Adrenal gland (tissue), 12 donors: ENCODE results near the gene OAT. TPM values are rescaled to one million over a fixed set of nuclear protein-coding genes. Genes with fewer than 3 reads are reported as not detected.
A peak's percentile ranks its signal among the peaks of the same experiment; 100 is the strongest.

Experiments used
- DNase-seq, 7 donors: peaks; one replicate each; pipeline ENCODE4 v3.0.0-alpha.2; 2019 to 2020
- H3K27ac ChIP-seq, 5 donors: fragments of 200-600 bp; sonication (generic) in 4 of 5; 1 replicate in 3 of 5; 2 replicates in 2 of 5; pipeline versions ENCODE4 v1.5.1 to v1.8.0; 2016 to 2020; ENCODE audit warnings: mild to moderate bottlenecking in 1 of 5
- H3K27me3 ChIP-seq: fragments of 200-600 bp; 2 replicates; pipeline ENCODE4 v1.8.0; 2021
- H3K36me3 ChIP-seq, 2 donors: fragments of 200-600 bp; replicated peaks in 1 of 2; 1 replicate in 1 of 2; 2 replicates in 1 of 2; pipeline versions ENCODE4 v1.5.1 to v1.8.0; 2018 to 2022
- H3K4me1 ChIP-seq, 2 donors: fragments of 200-600 bp; replicated peaks in 1 of 2; 1 replicate in 1 of 2; 2 replicates in 1 of 2; pipeline versions ENCODE4 v1.5.1 to v1.8.0; 2018 to 2021
- H3K4me3 ChIP-seq, 4 donors: fragments of 200-600 bp; sonication (generic) in 3 of 4; one replicate each; pipeline ENCODE4 v1.5.1; 2016 to 2018
- H3K9me3 ChIP-seq, 3 donors: fragments of 200-600 bp; sonication (generic) in 1 of 3; replicated peaks in 1 of 3; 1 replicate in 2 of 3; 2 replicates in 1 of 3; pipeline versions ENCODE4 v1.5.1 to v1.8.0; 2016 to 2021
- POLR2A ChIP-seq, 2 donors: fragments of 450-650 bp; IDR thresholded peaks; one replicate each; pipeline ENCODE4 v1.6.1; 2017; ENCODE audit warnings: antibody characterized with exemption in 2 of 2, mild to moderate bottlenecking in 2 of 2, moderate library complexity in 1 of 2
- WGBS, 4 donors: extraction: QIAGEN DNeasy Blood & Tissue Kit in 2 of 4; methylation state at CpG; one replicate each; pipeline versions ENCODE4 v1.1.5 to v1.1.7; 2013 to 2017; 5-methylcytosine and 5-hydroxymethylcytosine counted together
- intact Hi-C, 2 donors: fragments of 100-400 bp; cut with DNase I; formaldehyde crosslinking; loops; one replicate each; pipeline versions ENCODE4 v1.14.1 to v1.15.0; 2022 to 2023
- polyA plus RNA-seq, 3 donors: library from polyadenylated mRNA; stranded (reverse); fragments of 200-250 nt in 2 of 3; fragments of 350-450 nt in 1 of 3; fragmentation: Illumina TruSeq in 1 of 3; extraction: RNeasy Lipid Tissue Mini Kit (QIAGEN cat#74804) in 1 of 3; gene quantifications; one replicate each; pipeline ENCODE4 v1.2.3, GENCODE V29; 2013 to 2014
- total RNA-seq, 9 donors: library from RNA; depleted of rRNA in 4 of 9; stranded (reverse); fragments of >200 nt in 4 of 9; fragments of 120-200 nt in 1 of 9; fragmentation: NEBNext Ultra II Directional in 1 of 9; extraction: Animal tissue kit (Norgen Biotek cat#: 25700) in 1 of 9; gene quantifications; one replicate each; pipeline versions ENCODE4 v1.1.0 to v1.2.4, GENCODE V29; 2013 to 2023
- TF ChIP-seq, protein P1 (sequence below), 6 experiments: fragments of 450-650 bp in 4 of 6; fragments of 200-600 bp in 2 of 6; sonication (generic) in 1 of 6; IDR thresholded peaks; 1 replicate in 5 of 6; 2 replicates in 1 of 6; pipeline versions ENCODE4 v1.5.1 to v1.8.0; 2016 to 2021; ENCODE audit warnings: antibody characterized with exemption in 6 of 6, mild to moderate bottlenecking in 2 of 6, moderate library complexity in 1 of 6
- donor health status: healthy with polysubstance abuse.
- donor health status: Bipolar disorder and iron deficiency.
- donor health status: DM: yes; HTN: yes; CAD: no.
- donor health status: DM: no; HTN: no; CAD: no.
- donor health status: DM: no; HTN: no; CAD: no.
- donor health status: DM: yes; HTN: yes; CAD: no.

Gene OAT
- total and polyA plus RNA-seq, 12 donors = 39.7 to 244 (median 159) TPM

DNA sequence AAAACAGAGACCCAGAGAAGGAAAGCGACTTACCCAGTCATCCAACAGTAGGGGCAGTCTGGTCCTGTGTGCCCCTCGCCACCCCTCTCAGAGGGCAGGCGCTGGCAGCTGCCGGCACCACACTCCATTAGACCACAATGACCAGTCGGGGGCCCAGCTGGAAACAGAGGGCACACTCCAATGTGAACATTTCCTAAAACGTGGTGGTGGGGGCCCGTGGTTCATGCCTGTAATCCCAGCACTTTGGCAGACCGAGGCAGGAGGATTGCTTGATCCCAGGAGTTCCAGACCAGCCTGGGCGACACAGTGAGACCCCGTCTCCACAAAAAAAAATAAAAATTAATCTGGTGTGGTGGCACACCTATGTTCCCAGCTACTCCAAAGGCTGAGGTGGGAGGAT lies 912 bp upstream of the OAT start:
- H3K4me3 ChIP-seq = no peak overlapping the region
- intact Hi-C loops = no loop called here
- no peak for TF ChIP-seq POLR2A (IDR thresholded peaks at IDR 0.05)
- TF ChIP-seq, protein P1, sequence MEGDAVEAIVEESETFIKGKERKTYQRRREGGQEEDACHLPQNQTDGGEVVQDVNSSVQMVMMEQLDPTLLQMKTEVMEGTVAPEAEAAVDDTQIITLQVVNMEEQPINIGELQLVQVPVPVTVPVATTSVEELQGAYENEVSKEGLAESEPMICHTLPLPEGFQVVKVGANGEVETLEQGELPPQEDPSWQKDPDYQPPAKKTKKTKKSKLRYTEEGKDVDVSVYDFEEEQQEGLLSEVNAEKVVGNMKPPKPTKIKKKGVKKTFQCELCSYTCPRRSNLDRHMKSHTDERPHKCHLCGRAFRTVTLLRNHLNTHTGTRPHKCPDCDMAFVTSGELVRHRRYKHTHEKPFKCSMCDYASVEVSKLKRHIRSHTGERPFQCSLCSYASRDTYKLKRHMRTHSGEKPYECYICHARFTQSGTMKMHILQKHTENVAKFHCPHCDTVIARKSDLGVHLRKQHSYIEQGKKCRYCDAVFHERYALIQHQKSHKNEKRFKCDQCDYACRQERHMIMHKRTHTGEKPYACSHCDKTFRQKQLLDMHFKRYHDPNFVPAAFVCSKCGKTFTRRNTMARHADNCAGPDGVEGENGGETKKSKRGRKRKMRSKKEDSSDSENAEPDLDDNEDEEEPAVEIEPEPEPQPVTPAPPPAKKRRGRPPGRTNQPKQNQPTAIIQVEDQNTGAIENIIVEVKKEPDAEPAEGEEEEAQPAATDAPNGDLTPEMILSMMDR (IDR thresholded peaks at IDR 0.05) = no peak
- no peaks in the 10 kb centered on the region for H3K36me3 ChIP-seq
- H3K27ac ChIP-seq = peak overlapping the region in 1 of 5 donors; percentile 92
- H3K4me1 ChIP-seq = peaks cover 9 to 47% of the 10 kb centered on the region in 2 donors
- H3K9me3 ChIP-seq = no peaks in the 10 kb centered on the region
- WGBS, 4 donors = 92 to 96% (median 94%) methylated on average over 10 of the region's 10 CpGs
- H3K27me3 ChIP-seq = no peaks in the 10 kb centered on the region
- DNase-seq = peak in 3 of 7 donors; percentile 20 to 52 (median 30)

DNA sequence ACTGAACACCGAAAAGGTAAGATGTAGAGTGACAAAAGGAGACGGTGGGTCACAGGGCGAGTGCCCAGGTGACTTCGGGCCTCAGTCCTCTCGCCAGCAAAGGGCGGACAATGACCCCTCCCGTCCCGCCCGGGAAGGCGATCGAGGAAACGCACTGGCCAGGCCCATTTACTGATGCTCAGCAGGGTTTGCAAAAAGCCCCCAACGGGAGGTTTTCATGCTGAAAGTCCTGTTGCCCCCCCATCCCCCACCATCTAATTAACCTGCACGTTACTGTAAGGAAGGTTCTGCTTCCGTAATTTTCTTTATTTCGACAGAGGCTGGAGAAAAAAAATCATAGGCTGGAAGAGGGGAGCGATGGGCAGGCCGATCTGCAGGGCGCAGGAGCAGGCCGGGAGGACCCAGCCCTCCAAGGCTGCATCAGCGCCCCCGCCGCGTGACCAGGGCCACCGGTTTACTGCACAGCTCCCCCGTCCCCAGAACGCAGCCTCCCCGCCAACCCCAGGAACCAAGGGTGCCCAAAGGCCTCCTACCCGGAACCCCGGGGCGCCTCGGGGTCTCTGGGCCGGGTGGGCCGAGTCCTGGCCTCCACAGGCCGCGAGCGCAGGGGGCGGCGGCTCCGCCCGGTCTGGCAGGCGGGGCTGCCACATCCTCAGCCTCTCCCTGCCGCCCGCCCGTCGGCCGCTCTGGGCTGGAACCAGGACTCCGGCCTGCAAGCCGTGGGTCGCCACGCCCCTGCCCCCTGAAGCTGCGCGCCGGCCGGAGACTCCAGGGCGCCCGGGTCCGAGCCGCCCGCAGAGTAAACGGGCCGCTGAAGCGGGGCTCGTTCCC lies 613 bp downstream of the OAT start:
- DNase-seq = peak; percentile 64 to 79 (median 67)
- Histone ChIP-seq H3K4me3 (peak overlapping the region; percentile 62 to 89 (median 86)), H3K9me3 (no peaks in the 10 kb centered on the region), H3K27me3 (no peaks in the 10 kb centered on the region), H3K36me3 (no peaks in the 10 kb centered on the region), H3K27ac (peak overlapping the region; percentile 43 to 96 (median 91)), H3K4me1 (peaks cover 9 to 60% of the 10 kb centered on the region in 2 donors)
- WGBS, 4 donors = 3 to 7% (median 5%) methylated on average over 22 to 64 of the region's 64 CpGs
- intact Hi-C loops = no loop called here
- TF ChIP-seq POLR2A (IDR thresholded peaks at IDR 0.05) = no peak
- TF ChIP-seq, protein P1 (IDR thresholded peaks at IDR 0.05) = no peak

DNA sequence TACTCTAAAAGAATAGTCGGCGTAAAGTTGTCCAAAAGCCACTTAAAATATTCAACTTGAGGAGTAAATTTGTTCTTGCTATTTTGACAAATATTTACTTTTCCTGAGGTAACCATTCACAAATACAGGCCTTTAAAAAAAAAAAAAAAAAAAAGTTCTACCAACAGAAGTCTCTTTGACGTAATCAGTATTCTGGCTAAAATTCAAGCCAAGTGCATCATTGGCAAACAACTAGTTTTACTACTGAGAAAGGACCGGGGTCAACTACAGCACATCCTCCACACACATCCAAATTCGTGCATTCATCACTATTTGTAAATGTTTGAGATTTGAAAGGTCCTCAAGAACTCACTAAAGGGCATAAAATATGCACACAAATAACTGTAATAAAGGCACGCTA lies 2.0 kb downstream of the OAT start:
- peak in 2 of 7 donors; percentile 21 to 37 for DNase-seq
- TF ChIP-seq, protein P1 (IDR thresholded peaks at IDR 0.05) = no peak
- no peak for TF ChIP-seq POLR2A (IDR thresholded peaks at IDR 0.05)
- 59 to 70% (median 65%) methylated on average over 6 of the region's 6 CpGs for WGBS, 4 donors
- intact Hi-C loops = no loop called here
- no peaks in the 10 kb centered on the region for H3K9me3 ChIP-seq
- no peaks in the 10 kb centered on the region for H3K36me3 ChIP-seq
- H3K27ac ChIP-seq = no peak overlapping the region
- H3K4me1 ChIP-seq = peaks cover 9 to 60% of the 10 kb centered on the region in 2 donors
- H3K27me3 ChIP-seq = no peaks in the 10 kb centered on the region
- no peak overlapping the region for H3K4me3 ChIP-seq

DNA sequence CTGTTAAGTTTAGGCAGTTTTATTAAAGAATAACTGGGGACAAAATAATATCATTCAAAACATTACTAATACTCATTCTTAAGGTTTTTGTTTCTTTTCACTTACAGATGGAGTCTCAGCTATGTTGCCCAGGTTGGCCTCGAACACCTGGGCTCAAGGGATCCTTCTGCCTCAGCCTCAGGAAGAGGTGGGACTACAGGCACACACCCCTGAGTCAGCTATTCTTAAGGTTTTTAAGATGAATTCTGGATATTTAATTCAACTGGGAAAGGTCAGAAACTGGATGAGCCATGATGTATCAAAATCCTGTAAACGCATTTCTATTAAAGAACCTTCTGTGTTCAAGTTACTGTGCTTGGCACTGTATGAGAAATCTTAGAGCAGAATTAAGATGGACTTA lies 3.5 kb downstream of the OAT start:
- TF ChIP-seq, protein P1 (IDR thresholded peaks at IDR 0.05) = no peak
- TF ChIP-seq POLR2A (IDR thresholded peaks at IDR 0.05) = no peak
- H3K36me3 ChIP-seq = peaks cover 0 to 6% of the 10 kb centered on the region in 2 donors
- DNase-seq = peak in 1 of 7 donors; percentile 14
- H3K27ac ChIP-seq = no peak overlapping the region
- no peak overlapping the region for H3K4me3 ChIP-seq
- intact Hi-C loops = no loop called here
- WGBS, 4 donors = 72 to 86% (median 77%) methylated on average over 2 of the region's 2 CpGs
- H3K27me3 ChIP-seq = no peaks in the 10 kb centered on the region
- H3K9me3 ChIP-seq = no peaks in the 10 kb centered on the region
- peaks cover 5 to 50% of the 10 kb centered on the region in 2 donors for H3K4me1 ChIP-seq
